Fibroblast of skin of left biceps (primary cell): Measurements from ENCODE around the gene MRPS5.
A peak's percentile ranks its signal among the peaks of the same experiment; 100 is the strongest.
"Not testable (repeated sequence)": the region's sequence is repeated elsewhere in the genome, so short reads cannot be mapped to it uniquely, and the experiment has no call there.

Experiments used
- DNase-seq, 2 experiments: peaks; one replicate each; pipeline ENCODE4 v3.0.0-alpha.2; 2013; ENCODE audit warnings: low read depth in 2 of 2

The MRPS5 gene

DNA sequence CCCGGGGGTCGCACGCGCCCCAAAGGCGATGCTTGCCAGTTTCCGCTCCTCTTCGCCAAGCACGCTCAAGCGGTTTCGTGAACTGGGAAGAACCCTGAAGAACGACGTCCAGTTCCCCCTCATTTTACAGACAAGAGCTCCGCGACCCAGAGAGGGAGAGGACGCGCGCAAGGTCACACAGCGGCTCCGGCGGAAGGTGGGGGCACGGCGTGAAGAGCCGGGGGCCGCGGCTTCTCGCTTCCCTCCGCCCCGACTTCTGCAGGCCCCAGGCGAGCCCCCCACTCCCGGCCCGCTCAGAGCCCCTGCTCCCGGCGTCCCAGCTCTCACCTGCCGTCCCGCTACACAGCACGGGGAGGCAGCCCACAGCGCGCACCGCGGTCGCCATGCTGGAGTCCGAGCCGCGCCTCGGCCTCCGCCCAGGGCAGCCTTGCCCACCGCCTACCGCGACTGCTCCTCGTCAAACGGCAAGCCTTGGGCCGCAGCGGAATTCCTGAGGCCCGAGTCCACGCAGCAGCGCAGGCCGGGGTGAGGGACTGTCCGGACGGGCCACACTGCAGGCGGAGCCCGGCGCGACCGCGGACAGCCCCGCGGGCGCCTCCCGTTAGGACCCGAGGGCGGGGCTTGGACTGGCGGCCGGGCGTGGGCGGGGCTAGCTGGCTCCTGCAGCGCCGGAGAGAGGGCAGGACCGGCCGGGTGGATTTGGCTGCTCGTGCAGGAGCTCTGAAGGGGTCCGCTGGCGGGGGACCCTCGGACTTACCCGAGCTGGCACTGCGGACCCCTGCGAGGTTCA is at the start of gene MRPS5:
Gene MRPS5, minus strand, starts transcription at position 402 of the 790 bp plus-strand sequence. Its CDS starts 17 bp downstream, at position 385.
- peak; percentile 14 to 19 for DNase-seq

DNA sequence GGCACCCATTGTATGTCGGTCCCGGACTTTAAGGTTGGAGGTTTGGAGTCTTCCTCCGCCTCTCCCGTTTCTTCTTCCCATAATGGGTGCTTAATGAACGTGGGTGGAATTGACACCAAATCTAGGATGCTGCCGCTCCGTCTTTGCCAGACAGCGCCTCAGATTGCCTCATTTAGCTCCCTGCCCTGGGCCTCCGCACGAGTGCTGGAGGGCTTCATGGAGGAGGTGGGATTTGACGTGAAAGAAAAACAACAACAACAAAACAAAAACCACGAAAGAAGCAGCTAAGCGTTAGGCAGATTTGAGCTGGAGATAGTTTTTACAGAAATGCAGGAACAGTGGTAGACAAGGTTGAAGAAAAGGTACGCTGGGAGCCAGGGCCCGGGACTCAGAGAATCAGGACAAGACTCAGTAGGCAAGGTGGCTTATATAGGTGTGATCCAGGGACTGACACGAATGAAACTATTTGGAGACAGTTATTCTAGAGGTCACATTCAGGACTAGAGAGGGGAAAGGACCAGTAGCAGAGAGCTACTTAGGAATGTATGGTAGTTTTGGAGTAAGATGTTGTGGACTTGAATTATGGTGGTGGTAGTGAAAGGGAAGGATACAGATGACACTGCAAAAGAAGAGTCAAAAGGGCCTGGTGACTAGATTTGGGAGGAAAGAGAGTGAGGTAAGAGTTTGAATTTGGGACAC is 44.6 kb upstream of the MRPS5 start:
- no peak for DNase-seq

DNA sequence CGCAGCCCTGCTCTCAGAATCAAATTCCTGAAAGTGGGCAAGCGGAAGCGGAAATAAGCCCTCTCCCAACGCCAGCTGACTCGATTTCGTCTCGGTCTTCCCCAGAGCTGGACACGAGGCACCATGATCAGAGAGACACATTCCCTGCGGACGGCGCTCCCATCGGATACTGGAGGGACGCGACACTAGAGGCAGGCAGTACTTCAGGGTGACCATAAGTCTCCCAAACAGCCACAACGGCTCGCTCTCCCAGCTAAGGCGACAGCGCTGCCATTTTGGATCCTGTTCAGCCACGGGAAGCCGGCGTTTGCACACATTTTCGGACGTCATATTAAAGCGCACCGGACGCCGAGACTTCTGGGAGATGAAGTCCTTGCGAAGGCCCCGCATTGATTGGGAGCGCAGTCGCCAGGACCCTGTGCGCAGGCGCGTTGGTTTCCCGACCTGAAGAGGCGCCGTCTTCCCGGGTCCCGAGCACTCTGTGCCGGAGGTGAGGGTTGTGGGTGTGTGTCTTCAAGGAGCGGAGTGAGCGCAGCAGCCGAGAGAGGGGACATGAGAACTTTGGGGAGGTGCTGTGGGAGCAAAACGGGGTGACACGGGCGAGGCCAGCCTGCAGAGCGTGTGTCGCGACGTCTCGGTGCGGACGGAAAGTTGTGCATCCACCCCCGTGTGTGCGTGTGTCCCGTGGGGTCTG is 43.9 kb upstream of the MRPS5 start, which contains the start of gene ZNF2:
Gene ZNF2, plus strand, starts transcription at position 439 of the 694 bp plus-strand sequence. CDS start 10,418 bp downstream, outside the sequence.
- peak; percentile 94 for DNase-seq

DNA sequence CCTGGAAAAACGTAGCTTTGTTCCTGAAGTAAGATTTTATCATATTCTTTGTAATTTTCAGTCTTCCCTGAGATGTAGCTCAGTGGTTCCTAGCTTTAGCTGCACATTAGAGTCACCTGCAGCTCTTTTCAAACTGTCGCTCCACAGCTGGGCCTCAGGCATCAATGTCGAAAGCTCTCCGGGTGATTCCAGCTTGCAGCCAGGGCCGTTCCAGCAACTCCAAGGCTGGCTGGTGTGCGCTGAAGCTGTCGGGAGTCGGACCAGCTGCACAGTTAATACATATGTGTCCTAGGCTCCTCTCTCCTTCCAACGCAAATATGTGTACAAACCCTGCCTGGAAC is 43.4 kb upstream of the MRPS5 start:
- DNase-seq = no peak

DNA sequence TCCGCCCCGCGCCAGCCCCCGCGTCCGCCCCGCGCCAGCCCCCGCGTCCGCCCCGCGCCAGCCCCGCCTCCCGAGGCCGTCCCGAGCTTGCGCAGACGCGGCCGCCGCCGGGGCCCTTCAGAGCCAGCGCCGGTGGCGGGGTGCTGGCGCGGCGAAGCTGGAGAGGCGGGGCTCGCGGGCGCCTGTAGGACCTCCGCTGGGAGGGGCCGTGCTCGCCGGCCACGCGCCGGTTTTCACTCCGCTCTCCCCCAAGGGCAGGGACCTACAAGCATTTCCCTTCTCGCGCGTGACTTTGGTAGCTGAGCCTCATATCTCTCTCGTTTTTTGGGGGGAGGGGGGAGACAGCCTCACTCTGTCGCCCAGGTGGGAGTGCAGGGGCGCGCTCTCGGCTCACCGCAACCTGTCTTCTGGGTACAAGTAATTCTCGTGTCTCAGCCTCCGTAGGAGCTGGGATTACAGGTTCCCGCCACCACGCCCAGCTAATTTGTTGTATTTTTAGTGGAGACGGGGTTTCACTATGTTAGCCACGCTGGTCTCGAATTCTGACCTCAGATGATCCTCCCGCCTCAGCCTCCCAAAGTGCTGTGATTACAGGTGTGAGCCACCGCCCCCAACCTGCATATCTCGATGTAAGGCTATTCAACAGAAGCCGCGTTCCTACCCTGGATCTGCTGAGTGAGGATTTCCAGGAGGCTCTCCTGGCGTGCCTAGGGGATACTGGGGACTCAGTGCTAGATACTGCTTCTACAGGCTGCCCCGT is 38.3 kb upstream of the MRPS5 start, which contains the start of gene ZNF514:
Gene ZNF514, minus strand, starts transcription at position 159 of the 760 bp plus-strand sequence. CDS start 6,595 bp downstream, outside the sequence.
- peak; percentile 26 to 43 for DNase-seq

DNA sequence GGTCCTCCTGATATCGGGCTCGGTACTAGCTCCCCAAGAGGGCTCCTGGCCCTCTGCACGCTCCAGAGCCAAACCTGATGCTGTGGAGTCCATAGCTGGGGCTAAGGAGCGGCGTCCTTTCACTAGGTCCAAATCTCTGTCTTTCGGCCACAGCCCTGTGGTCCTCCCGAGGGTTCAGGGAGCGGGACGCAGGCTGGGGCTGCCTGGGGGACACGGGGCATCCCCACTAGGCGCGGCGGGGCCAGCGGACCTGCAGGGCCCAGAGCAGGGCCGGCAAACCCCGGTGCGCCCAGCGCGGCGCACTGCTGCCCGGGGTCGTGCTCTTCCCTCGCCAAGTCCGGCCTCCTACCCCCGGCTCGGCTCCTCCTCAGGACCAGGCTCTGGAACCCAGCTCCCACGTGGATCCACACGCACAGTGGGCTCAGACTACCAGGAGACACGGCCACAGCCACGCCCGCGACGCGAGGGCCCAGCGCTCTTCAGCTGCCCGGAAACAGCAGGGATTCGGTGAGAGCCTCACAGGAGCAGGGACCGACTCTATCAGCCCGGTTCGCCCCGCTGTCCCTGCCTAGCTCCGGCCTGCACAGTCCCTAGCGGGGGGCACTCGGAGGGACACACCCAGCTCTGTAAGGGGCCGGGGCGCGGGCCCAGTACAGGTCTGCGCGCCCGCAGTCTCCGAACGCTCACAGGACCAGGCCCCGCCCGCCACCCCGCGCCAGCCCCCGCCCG is 37.4 kb upstream of the MRPS5 start:
- DNase-seq = no peak

DNA sequence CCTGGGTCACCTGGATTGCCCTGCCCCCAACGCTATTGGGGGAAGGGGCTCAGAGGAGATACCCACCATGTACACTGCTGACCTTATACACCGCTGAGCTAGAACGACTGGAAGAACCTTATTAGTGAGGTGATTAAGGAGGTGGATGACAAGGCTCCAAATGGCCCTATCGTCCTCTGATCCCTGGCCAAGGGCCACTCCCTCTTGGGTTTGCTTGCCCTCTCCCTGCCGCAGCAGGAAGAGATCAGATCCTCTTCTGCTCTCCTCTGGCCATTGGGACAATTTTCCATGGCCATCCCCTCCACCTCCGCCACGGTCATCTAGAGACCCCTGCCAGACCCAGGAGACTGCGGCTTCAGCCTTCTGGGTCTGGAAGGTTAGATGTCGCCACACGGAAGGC is 36.8 kb upstream of the MRPS5 start:
- DNase-seq = no peak

DNA sequence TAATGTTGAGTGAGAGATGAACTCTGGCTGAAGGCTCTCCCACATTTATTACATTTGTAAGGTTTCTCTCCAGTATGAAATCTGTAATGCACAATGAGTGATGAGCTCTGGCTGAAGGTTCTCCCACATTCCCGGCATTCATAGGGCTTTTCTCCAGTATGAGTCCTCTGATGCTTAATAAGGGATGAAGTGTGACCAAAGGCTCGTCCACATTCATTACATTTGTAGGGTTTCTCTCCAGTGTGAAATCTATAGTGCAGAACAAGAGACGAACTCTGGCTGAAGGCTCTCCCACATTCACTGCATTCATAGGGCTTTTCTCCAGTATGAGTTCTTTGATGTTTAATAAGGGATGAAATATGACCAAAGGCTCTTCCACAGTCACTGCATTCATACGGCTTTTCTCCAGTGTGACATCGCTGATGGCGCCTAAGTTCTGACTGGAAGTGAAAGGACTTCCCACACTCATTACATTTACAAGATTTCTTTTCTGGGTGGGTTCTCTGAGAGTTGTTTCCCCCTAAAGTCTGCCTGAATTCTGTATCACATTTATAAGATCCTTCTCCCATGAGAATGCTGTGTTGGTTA is 27.9 kb upstream of the MRPS5 start:
- no peak for DNase-seq

DNA sequence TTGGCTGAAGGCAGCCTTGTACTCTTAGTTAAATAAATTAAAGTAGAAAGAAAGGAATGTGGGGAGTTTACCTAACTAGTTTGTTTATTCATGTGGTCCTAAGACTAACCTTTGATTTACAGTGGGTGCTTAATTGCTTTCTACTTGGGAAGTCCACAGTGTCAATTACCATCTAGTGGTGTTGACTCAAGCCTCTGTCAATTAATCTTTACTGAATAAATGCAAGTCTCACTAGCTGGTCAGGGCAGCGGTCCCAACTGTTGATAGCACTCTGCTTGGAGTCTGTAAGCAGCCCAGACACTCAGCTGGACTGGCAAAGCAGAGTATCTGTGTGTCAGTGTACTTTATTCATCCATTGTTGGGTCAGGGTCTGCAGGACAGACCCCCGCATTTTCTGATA is 22.2 kb upstream of the MRPS5 start:
- no peak for DNase-seq

DNA sequence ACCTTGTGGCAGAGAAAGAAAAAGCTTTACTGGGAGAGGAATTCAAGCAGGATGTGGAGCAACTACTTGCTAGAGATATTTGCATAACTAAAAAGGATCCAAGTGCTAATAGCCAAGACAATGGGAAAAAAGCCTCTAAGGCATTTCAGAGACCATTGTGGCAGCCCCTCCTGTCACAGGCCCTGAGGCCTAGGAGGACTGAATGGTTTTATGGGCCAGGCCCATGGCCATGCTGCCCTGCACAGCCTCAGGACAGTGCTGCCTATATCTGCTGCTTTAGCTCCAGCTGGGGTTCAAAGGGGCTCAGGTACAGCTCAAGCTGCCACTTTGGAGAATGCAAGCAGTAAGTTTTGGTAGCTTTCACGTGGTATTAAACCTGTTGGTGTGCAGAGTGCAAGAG is 17.1 kb upstream of the MRPS5 start:
- DNase-seq = no peak

DNA sequence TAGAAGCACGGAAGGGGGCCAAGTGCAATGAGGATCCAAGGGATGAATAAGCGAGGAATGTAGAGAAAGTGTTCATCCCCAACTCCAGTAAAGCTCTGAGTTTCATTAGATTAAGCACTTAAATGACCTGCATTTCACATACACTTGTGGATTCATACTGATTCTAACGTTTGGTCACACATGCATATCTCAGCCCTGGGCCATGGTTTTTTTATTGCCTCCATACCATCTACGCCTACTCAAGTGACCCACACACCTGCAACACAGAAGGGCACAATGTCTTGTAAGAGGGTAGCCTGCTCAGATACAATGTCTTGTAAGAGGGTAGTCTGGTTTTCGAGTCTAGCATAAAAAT is 566 bp upstream of the MRPS5 start:
- DNase-seq = no peak

DNA sequence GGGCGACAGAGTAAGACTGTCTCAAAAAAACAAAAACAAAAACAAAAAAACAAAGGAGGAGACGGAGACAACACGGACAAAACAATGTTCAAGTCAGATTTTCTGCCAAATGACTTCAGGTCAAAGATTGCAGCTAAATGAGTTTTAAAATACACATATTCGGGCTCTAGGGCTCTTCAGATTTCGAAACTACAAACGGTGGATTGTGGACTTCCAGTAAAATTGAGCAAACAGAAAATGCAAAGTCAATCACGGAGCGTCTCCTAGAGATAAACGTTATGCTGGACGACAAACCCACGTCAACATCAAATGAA is 558 bp downstream of the MRPS5 start:
- DNase-seq = no peak

DNA sequence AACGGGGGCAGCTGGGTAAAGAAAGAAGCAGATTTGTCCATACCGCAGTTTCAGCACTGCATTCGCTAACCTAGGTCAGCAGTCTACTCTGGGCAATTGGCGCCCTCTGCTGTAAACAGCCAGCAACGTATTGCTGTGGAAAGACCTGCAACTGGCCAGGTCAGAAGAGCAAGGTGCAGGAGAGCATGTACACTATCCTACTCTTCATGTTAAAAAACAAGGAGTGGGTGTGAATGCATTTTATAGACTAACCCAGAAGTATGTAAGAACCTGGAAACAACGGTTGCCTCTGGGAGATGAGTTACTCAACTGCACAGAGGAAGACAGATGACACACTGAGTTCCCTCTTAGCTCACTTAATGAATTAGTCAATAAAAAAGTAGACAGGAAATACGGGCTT is 6.2 kb downstream of the MRPS5 start:
- peak; percentile 2 to 5 for DNase-seq

DNA sequence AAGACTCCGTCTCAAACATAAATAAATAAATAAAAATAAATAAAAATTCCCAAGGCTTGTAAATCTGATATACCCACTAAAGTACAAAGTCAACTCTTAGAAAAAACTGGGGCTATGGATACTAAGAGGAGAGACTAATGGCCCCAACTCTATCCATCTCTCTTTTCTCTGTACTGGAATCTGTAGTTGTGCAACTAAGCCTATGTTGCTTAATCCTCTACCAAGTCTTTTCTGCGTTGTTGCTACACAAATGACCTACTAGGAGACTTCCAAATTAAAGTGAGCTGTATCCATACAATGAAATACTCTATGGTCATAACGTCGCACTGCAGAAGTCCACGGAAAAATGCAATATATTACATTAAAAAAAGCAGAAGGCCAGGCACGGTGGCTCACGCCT is 8.1 kb downstream of the MRPS5 start:
- DNase-seq = no peak

DNA sequence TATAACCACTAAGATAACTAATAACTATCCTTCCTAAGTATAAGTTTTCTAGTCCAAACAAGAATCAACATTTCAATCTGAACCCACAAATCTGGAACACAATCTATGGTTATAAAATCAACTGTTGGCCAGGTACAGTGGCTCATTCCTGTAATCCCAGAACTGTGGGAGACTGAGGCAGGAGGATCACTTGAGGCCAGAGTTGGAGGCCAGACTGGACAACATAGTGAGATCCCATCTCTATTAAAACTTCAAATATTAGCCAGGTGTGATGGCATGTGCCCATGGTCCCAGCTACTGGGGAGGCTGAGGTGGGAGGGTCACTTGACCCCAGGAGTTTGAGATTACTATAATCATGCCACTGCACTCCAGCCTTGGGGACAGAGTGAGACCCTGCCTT is 11.2 kb downstream of the MRPS5 start:
- DNase-seq = no peak

DNA sequence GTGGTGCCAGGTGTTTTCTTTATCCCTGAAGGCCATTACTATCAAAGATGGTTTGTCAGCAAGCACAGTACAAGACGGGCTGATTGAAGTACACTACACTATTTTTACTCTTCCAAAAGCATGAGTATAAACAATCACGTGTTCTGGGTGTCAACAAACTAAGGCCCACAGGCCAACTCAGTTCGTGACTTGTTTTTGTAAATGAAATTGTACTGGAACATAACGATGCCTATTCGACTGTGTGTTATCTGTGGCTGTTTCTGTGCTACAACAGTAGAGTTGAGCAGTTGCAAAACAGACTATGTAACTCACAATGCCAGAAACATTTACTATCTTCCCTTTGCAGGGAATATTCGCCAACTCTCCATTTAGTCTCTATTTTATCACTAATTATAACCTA is 12.3 kb downstream of the MRPS5 start:
- DNase-seq = no peak

DNA sequence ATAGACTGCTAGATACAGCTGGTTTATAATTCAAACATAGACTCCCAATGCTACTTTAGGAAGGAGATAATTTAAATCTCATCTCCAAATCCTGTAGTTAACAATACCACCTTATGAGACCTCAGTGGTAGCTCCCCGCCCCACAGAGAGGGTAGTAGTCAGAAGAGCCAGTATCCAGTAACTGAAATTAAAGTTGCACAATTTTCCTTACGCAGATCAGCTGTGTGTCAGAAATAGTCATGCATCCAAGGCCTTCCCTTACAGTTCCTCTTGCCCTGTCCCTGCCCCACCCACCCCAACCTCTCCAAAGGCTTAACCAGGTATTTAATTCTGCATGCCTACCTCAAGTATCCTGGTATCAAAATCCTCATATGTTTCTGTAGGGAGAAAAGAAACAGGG is 15.5 kb downstream of the MRPS5 start:
- no peak for DNase-seq

DNA sequence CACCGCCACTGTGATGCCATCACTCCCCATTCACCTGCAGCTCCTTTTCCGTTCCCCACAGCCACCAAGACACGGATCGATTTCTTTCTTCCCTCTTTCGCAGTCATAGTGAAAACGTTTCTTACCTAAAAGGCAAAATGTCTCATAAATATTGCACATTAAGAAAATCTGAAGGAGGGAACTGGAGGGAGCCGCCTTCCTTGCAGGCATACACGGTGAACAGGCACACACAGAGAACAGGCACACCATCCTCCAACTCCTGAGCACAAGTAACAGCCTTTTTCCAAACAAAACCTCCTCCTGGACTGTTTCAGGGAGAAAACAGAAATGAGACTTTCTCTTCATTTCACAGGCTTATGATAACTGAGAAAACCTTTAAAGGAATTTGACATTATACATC is 17.0 kb downstream of the MRPS5 start:
- no peak for DNase-seq

DNA sequence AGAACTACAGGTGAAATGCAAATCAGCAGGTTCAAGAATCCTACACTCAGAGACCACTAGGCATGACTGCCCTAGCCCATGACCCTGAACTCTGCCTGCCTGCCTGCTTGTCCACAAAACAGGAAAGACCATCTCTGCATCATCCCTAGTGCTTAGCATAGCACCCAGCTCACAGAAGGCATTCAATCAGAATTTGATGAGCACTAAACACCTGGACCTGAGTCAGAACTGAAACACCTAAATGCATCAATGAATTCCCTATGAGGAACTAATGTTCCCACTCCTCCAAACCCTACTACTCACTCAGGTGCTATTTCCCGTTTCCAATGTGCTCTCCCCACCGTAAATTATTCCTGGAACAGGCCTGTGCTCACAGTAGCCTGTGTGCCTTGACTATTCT is 21.7 kb downstream of the MRPS5 start:
- DNase-seq = no peak

DNA sequence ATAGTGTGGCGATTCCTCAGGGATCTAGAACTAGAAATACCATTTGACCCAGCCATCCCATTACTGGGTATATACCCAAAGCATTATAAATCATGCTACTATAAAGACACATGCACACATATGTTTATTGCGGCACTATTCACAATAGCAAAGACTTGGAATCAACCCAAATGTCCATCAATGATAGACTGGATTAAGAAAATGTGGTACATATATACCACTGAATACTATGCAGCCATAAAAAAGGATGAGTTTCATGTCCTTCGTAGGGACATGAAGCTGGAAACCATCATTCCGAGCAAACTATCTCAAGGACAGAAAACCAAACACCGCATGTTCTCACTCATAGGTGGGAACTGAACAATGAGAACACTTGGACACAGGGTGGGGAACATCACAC is 23.3 kb downstream of the MRPS5 start:
- not testable (repeated sequence) for DNase-seq
